PFSK-1 (cell line): ENCODE data around the gene SDC1.

Experiments
- FOXP2 ChIP-seq: optimal IDR thresholded peaks from 2 replicates; pipeline ENCODE3; 2011; ENCODE audit warnings: borderline replicate concordance, control low read depth, inconsistent platforms; ENCODE audit not compliant: insufficient read depth; ENCODE audit errors: extremely low read length, extremely low read depth
- POLR2AphosphoS5 ChIP-seq: IDR thresholded peaks from 2 replicates; pipeline ENCODE4 v1.6.1; 2012; ENCODE audit warnings: low read depth, mild to moderate bottlenecking, control low read depth, low read length, moderate library complexity
- REST ChIP-seq, 2 experiments: IDR thresholded peaks; 2 replicates each; pipeline versions ENCODE4 v1.6.1 to v1.8.0; 2011 to 2012; ENCODE audit warnings: low read depth in 2 of 2, low read length in 2 of 2, control low read depth in 1 of 2, inconsistent platforms in 1 of 2, mild to moderate bottlenecking in 1 of 2, moderate library complexity in 1 of 2; ENCODE audit not compliant: insufficient read depth in 1 of 2
- SIN3A ChIP-seq: IDR thresholded peaks from 2 replicates; pipeline ENCODE4 v1.6.1; 2012; ENCODE audit warnings: mild to moderate bottlenecking, low read length, moderate library complexity, borderline replicate concordance; ENCODE audit not compliant: insufficient read depth
- TAF1 ChIP-seq: IDR thresholded peaks from 2 replicates; pipeline ENCODE4 v1.6.1; 2012; ENCODE audit warnings: low read length, control low read depth, borderline replicate concordance; ENCODE audit not compliant: insufficient read depth

Gene SDC1

GRCh38 chr2:20203072-20203471 is 21.9 kb downstream of the SDC1 start:
- TF ChIP-seq POLR2AphosphoS5, result no peak
- no peak for TF ChIP-seq FOXP2
- no peak for TF ChIP-seq TAF1
- no peak for TF ChIP-seq SIN3A
- TF ChIP-seq REST (IDR thresholded peaks at IDR 0.05; ENCODE audit: insufficient read depth in 1 of 2, low read depth in 2 of 2, low read length in 2 of 2), result no peak

DNA sequence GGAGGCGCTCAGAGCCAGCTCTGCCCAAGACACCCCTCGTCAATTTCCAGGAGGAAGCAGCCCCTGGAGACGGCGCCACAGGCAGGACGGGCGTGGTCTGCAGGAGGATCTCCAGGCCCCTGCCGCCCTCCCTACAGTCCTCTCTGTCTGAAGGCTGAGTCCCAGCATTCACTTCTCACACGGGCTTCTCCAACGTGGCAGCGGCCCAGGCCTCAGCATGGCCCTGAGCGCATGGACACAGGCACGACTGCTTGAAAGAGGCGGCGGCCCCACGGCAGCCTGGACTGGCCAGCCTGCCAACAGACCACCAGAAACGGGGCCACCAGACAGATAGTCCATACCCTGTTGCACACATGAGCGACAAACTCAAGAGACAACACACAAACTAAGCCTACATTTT is 23.3 kb downstream of the SDC1 start:
- TF ChIP-seq TAF1, result no peak
- no peak for TF ChIP-seq SIN3A
- TF ChIP-seq REST (IDR thresholded peaks at IDR 0.05; ENCODE audit: insufficient read depth in 1 of 2, low read depth in 2 of 2, low read length in 2 of 2), result no peak
- TF ChIP-seq FOXP2, result no peak
- TF ChIP-seq POLR2AphosphoS5, result no peak

- TF ChIP-seq FOXP2 (no peak), TAF1 (no peak), POLR2AphosphoS5 (no peak), SIN3A (no peak), REST (IDR thresholded peaks at IDR 0.05; ENCODE audit: insufficient read depth in 1 of 2, low read depth in 2 of 2, low read length in 2 of 2) (no peak)
Observed at GRCh38 chr2:20200697-20201555, 24.0 kb downstream of the SDC1 start.

- TF ChIP-seq POLR2AphosphoS5 (no peak), SIN3A (no peak), TAF1 (no peak), FOXP2 (no peak), REST (IDR thresholded peaks at IDR 0.05; ENCODE audit: insufficient read depth in 1 of 2, low read depth in 2 of 2, low read length in 2 of 2) (no peak)
Observed at GRCh38 chr2:20199633-20200270, 25.2 kb downstream of the SDC1 start.
